ENCODE measurements around the gene TMEM109.

The TMEM109 gene

DNA sequence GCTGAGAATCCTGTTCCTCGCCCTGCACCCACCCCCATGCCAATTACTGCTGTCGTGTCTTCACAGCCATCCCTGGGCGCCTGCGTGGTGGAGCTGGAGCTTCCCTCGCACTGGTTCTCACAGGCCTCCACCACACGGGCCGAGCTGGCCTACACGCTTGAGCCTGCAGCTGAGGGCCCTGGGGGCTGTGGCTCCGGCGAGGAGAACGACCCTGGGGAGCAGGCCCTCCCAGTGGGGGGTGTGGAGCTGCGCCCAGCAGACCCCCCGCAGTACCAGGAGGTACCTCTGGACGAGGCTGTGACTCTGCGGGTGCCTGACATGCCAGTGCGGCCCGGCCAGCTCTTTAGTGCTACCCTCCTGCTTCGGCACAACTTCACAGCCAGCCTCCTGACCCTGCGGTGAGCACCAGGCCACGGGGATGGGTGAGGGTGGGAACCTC lies 14.6 kb downstream of the TMEM109 start:
- TF ChIP-seq ZC3H10 (CRISPR knock-in tag; IDR thresholded peaks at IDR 0.05) (no peak), ISL1 (CRISPR knock-in tag; IDR thresholded peaks at IDR 0.05) (no peak), TSHZ2 (CRISPR knock-in tag; IDR thresholded peaks at IDR 0.05) (no peak), SNAI2 (CRISPR knock-in tag; IDR thresholded peaks at IDR 0.05) (no peak), OSR1 (CRISPR knock-in tag; IDR thresholded peaks at IDR 0.05) (no peak), ZNF8 (CRISPR knock-in tag; IDR thresholded peaks at IDR 0.05) (no peak)
- no peak for ATAC-seq

DNA sequence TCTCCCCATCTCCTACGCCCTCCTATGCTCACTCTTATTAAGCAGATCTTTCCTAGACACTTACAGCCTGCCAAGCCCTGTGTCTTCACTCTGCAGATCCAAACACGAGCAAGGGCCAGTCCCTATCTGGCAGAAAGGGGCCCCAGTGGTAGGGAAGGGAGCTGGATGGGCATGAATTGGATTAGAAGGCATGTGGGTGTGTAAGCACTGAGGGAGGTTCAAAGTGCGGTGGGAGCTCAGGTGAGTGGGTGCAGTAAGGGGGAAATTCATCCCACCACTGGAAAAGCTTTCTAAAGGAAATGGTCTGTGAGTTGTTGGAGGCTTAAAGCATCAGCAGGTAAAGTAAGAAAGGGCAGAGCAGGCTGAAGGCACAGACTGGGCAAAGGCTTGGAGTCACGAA lies 15.8 kb downstream of the TMEM109 start:
- ATAC-seq, result no peak
- TF ChIP-seq, protein P1, sequence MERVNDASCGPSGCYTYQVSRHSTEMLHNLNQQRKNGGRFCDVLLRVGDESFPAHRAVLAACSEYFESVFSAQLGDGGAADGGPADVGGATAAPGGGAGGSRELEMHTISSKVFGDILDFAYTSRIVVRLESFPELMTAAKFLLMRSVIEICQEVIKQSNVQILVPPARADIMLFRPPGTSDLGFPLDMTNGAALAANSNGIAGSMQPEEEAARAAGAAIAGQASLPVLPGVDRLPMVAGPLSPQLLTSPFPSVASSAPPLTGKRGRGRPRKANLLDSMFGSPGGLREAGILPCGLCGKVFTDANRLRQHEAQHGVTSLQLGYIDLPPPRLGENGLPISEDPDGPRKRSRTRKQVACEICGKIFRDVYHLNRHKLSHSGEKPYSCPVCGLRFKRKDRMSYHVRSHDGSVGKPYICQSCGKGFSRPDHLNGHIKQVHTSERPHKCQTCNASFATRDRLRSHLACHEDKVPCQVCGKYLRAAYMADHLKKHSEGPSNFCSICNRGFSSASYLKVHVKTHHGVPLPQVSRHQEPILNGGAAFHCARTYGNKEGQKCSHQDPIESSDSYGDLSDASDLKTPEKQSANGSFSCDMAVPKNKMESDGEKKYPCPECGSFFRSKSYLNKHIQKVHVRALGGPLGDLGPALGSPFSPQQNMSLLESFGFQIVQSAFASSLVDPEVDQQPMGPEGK (CRISPR knock-in tag; IDR thresholded peaks at IDR 0.05; ENCODE audit: borderline replicate concordance), result no peak
- TF ChIP-seq GLIS3 (CRISPR knock-in tag; IDR thresholded peaks at IDR 0.05) (no peak), ZNF70 (CRISPR knock-in tag; IDR thresholded peaks at IDR 0.05) (no peak), POU6F1 (CRISPR knock-in tag; IDR thresholded peaks at IDR 0.05; ENCODE audit: borderline replicate concordance, low read depth) (no peak)

DNA sequence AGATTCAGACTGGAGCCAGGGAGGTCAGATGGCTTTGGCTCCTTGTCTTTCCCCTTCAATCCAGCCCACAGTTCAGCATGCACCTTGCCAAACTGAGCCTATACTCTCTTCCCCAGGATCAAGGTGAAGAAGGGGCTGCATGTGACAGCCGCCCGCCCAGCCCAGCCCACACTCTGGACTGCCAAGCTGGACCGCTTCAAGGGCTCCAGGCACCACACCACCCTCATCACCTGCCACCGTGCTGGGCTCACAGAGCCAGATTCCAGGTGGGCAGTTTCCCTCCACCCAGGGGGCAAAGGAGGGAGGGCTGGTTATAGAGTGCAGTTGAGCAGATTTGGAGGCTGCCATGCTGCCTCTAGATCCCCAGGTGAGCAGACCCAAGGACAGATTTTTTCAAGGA lies 16.4 kb downstream of the TMEM109 start:
- no peak for ATAC-seq

More for the DNA sequence above, 16.4 kb downstream of the TMEM109 start:
- TF ChIP-seq SNAI2 (CRISPR knock-in tag; IDR thresholded peaks at IDR 0.05) (no peak), ZNF70 (CRISPR knock-in tag; IDR thresholded peaks at IDR 0.05) (no peak), ZFP3 (CRISPR knock-in tag; IDR thresholded peaks at IDR 0.05) (no peak), ZFP30 (CRISPR knock-in tag; IDR thresholded peaks at IDR 0.05) (no peak), TCF4 (CRISPR knock-in tag; IDR thresholded peaks at IDR 0.05; ENCODE audit: borderline replicate concordance) (no peak), BACH2 (CRISPR knock-in tag; IDR thresholded peaks at IDR 0.05; ENCODE audit: borderline replicate concordance) (no peak), ZNF8 (CRISPR knock-in tag; IDR thresholded peaks at IDR 0.05) (no peak), ZC3H10 (CRISPR knock-in tag; IDR thresholded peaks at IDR 0.05) (no peak), TOX (CRISPR knock-in tag; IDR thresholded peaks at IDR 0.05; ENCODE audit: borderline replicate concordance) (no peak), RARB (CRISPR knock-in tag; IDR thresholded peaks at IDR 0.05) (no peak)
- TF ChIP-seq, protein P1 (CRISPR knock-in tag; IDR thresholded peaks at IDR 0.05; ENCODE audit: borderline replicate concordance), result no peak
- TF ChIP-seq, protein P2, sequence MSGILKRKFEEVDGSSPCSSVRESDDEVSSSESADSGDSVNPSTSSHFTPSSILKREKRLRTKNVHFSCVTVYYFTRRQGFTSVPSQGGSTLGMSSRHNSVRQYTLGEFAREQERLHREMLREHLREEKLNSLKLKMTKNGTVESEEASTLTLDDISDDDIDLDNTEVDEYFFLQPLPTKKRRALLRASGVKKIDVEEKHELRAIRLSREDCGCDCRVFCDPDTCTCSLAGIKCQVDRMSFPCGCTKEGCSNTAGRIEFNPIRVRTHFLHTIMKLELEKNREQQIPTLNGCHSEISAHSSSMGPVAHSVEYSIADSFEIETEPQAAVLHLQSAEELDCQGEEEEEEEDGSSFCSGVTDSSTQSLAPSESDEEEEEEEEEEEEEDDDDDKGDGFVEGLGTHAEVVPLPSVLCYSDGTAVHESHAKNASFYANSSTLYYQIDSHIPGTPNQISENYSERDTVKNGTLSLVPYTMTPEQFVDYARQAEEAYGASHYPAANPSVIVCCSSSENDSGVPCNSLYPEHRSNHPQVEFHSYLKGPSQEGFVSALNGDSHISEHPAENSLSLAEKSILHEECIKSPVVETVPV (CRISPR knock-in tag; IDR thresholded peaks at IDR 0.05), result no peak
- TF ChIP-seq, protein P3, sequence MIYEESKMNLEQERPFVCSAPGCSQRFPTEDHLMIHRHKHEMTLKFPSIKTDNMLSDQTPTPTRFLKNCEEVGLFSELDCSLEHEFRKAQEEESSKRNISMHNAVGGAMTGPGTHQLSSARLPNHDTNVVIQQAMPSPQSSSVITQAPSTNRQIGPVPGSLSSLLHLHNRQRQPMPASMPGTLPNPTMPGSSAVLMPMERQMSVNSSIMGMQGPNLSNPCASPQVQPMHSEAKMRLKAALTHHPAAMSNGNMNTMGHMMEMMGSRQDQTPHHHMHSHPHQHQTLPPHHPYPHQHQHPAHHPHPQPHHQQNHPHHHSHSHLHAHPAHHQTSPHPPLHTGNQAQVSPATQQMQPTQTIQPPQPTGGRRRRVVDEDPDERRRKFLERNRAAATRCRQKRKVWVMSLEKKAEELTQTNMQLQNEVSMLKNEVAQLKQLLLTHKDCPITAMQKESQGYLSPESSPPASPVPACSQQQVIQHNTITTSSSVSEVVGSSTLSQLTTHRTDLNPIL (CRISPR knock-in tag; IDR thresholded peaks at IDR 0.05; ENCODE audit: low read depth), result no peak

Measured in SK-N-SH treated with all-trans-retinoic acid at 6 μM for 48 hours (cell line).